Smooth muscle cell (in vitro differentiated cells): ENCODE results near the gene DDIT3. TPM values are rescaled to one million over a fixed set of nuclear protein-coding genes. Genes with fewer than 3 reads are reported as not detected.
A peak's percentile ranks its signal among the peaks of the same experiment; 100 is the strongest.

Experiments
- DNase-seq: peaks from one replicate; lab custom pipeline; 2025; ENCODE audit not compliant: unreplicated experiment; lab: John Stamatoyannopoulos, UW
- H2AFZ ChIP-seq: fragments of 200-600 bp; sonication (generic); 2 replicates; pipeline ENCODE4 v1.6.0; 2016; ENCODE audit warnings: antibody characterized with exemption, low read depth, mild to moderate bottlenecking
- H3F3A ChIP-seq: fragments of 200-600 bp; sonication (generic); 2 replicates; pipeline ENCODE4 v1.6.0; 2017; ENCODE audit warnings: antibody characterized with exemption, low read depth
- H3K27ac ChIP-seq: fragments of 200-600 bp; sonication (generic); 2 replicates; pipeline ENCODE4 v1.5.1; 2016; ENCODE audit warnings: low read depth, mild to moderate bottlenecking
- H3K27me3 ChIP-seq: fragments of 200-600 bp; sonication (generic); 2 replicates; pipeline ENCODE4 v1.6.1; 2016; ENCODE audit warnings: low read depth, mild to moderate bottlenecking
- H3K36me3 ChIP-seq: fragments of 200-600 bp; sonication (generic); 2 replicates; pipeline ENCODE4 v1.5.1; 2016; ENCODE audit warnings: low read depth
- H3K4me1 ChIP-seq: fragments of 200-600 bp; sonication (generic); 2 replicates; pipeline ENCODE4 v1.5.1; 2016; ENCODE audit warnings: low read depth
- H3K4me2 ChIP-seq: fragments of 200-600 bp; sonication (generic); 2 replicates; pipeline ENCODE4 v1.6.0; 2016; ENCODE audit warnings: mild to moderate bottlenecking
- H3K4me3 ChIP-seq: fragments of 200-600 bp; sonication (generic); 2 replicates; pipeline ENCODE4 v1.5.1; 2016; ENCODE audit warnings: mild to moderate bottlenecking
- H3K79me2 ChIP-seq: fragments of 200-600 bp; sonication (generic); 2 replicates; pipeline ENCODE4 v1.6.0; 2016; ENCODE audit warnings: low read depth, mild to moderate bottlenecking
- H3K9ac ChIP-seq: fragments of 200-600 bp; sonication (generic); 2 replicates; pipeline ENCODE4 v1.6.0; 2016; ENCODE audit warnings: low read depth
- H3K9me3 ChIP-seq: fragments of 200-600 bp; sonication (generic); replicated peaks from 2 replicates; pipeline ENCODE4 v1.5.1; 2016; ENCODE audit warnings: low read depth
- H4K20me1 ChIP-seq: fragments of 200-600 bp; sonication (generic); 2 replicates; pipeline ENCODE4 v1.6.0; 2016; ENCODE audit warnings: low read depth
- CTCF ChIP-seq: fragments of 200-600 bp; sonication (generic); IDR thresholded peaks from 2 replicates; pipeline ENCODE4 v1.5.1; 2017; ENCODE audit warnings: borderline replicate concordance, mild to moderate bottlenecking, antibody characterized with exemption; ENCODE audit not compliant: insufficient read depth, poor library complexity, severe bottlenecking
- WGBS: methylation state at CpG from one replicate; pipeline ENCODE4 v1.1.7; 2016; ENCODE audit warnings: low lambda C conversion rate; 5-methylcytosine and 5-hydroxymethylcytosine counted together
- polyA plus RNA-seq: library from polyadenylated mRNA; unstranded; fragments of >200 nt; fragmentation: Nextera tagmentation; extraction: Ambion mirVana; gene quantifications from 2 replicates; pipeline ENCODE4 v1.2.1, GENCODE V29; 2016
- total RNA-seq: library from RNA; depleted of rRNA; stranded (reverse); fragments of >200 nt; gene quantifications from 2 replicates; pipeline ENCODE4 v1.2.3, GENCODE V29; 2014

DDIT3 gene
- total and polyA plus RNA-seq, 2 experiments from 2014 or later = 25.8 to 27.8 TPM

- no peak overlapping the region for H2AFZ ChIP-seq
- H3K27ac ChIP-seq = no peak overlapping the region
- H3F3A ChIP-seq = no peaks in the 10 kb centered on the region
- H3K9ac ChIP-seq = no peak overlapping the region
- H3K4me3 ChIP-seq = no peak overlapping the region
- no peak for DNase-seq
- peaks cover 13% of the 10 kb centered on the region for H3K36me3 ChIP-seq
- H4K20me1 ChIP-seq = peaks cover 8% of the 10 kb centered on the region
- H3K79me2 ChIP-seq = peaks cover 27% of the 10 kb centered on the region
- no peak overlapping the region for H3K4me2 ChIP-seq
- H3K4me1 ChIP-seq = peaks cover 11% of the 10 kb centered on the region
- no peak for TF ChIP-seq CTCF
- WGBS = 96% methylated on average over 4 of the region's 4 CpGs
- H3K9me3 ChIP-seq = no peaks in the 10 kb centered on the region
- no peaks in the 10 kb centered on the region for H3K27me3 ChIP-seq
Observed at GRCh38 chr12:57490126-57490525, 30.2 kb downstream of the DDIT3 start.

DNA sequence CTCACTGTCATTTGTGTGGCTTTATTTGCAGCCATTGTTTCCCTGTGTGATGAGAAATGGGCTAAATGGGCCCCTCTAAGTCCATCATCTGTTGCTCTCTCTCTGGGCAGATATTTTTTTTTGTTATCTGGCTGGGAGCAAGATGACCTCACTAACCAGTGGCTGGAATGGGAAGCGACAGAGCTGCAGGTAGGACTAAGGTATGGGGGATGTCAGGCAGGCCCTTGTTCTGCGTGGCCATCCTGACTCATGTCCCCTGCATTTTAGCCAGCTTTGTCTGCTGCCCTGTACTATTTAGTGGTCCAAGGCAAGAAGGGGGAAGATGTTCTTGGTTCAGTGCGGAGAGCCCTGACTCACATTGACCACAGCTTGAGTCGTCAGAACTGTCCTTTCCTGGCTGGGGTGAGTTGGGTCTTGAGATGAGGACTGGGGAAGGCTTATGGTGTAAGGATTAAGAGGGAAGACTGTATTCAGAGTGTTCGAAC, 31.1 kb downstream of the DDIT3 start:
- H3K9ac ChIP-seq = peak overlapping the region; percentile 90
- no peaks in the 10 kb centered on the region for H3F3A ChIP-seq
- H2AFZ ChIP-seq = no peak overlapping the region
- TF ChIP-seq CTCF = no peak
- H3K4me3 ChIP-seq = peak overlapping the region; percentile 89
- peak overlapping the region; percentile 61 for H3K27ac ChIP-seq
- H3K36me3 ChIP-seq = peaks cover 13% of the 10 kb centered on the region
- peak overlapping the region; percentile 96 for H3K4me2 ChIP-seq
- H3K27me3 ChIP-seq = no peaks in the 10 kb centered on the region
- H3K9me3 ChIP-seq = no peaks in the 10 kb centered on the region
- peaks cover 27% of the 10 kb centered on the region for H3K79me2 ChIP-seq
- H3K4me1 ChIP-seq = peaks cover 11% of the 10 kb centered on the region
- peaks cover 8% of the 10 kb centered on the region for H4K20me1 ChIP-seq
- no peak for DNase-seq
- 74% methylated on average over 5 of the region's 5 CpGs for WGBS

GRCh38 chr12:57488402-57489156, 31.7 kb downstream of the DDIT3 start:
- Histone ChIP-seq H3F3A (no peaks in the 10 kb centered on the region), H3K27me3 (no peaks in the 10 kb centered on the region), H2AFZ (peak overlapping the region; percentile 20), H3K9ac (peak overlapping the region; percentile 90), H3K4me1 (peaks cover 11% of the 10 kb centered on the region), H3K79me2 (peaks cover 27% of the 10 kb centered on the region), H3K4me2 (peak overlapping the region; percentile 96), H3K9me3 (no peaks in the 10 kb centered on the region), H3K4me3 (peak overlapping the region; percentile 89), H4K20me1 (peaks cover 5% of the 10 kb centered on the region), H3K27ac (peak overlapping the region; percentile 61), H3K36me3 (peaks cover 13% of the 10 kb centered on the region)
- DNase-seq = no peak
- TF ChIP-seq CTCF = no peak
- 33% methylated on average over 11 of the region's 11 CpGs for WGBS
